CD14-positive monocyte (primary cell): ENCODE data around the gene PAGR1. TPM values are rescaled to one million over a fixed set of nuclear protein-coding genes. Genes with fewer than 3 reads are reported as not detected.
A peak's percentile ranks its signal among the peaks of the same experiment; 100 is the strongest.

Experiments used
- DNase-seq, 3 donors: peaks; one replicate each; pipeline ENCODE4 v3.0.0-alpha.2; 2011 to 2022
- H2AFZ ChIP-seq: 2 replicates; pipeline ENCODE4 v1.6.0; 2012; ENCODE audit warnings: mild to moderate bottlenecking, low read depth, low read length, inconsistent platforms; ENCODE audit not compliant: insufficient read depth, poor library complexity, severe bottlenecking
- H3K27ac ChIP-seq, 2 donors: 1 replicate in 1 of 2; 2 replicates in 1 of 2; pipeline ENCODE4 v1.5.1; 2012 to 2013; ENCODE audit warnings: low read length in 2 of 2, control low read depth in 1 of 2, inconsistent platforms in 1 of 2, low read depth in 1 of 2, mild to moderate bottlenecking in 1 of 2
- H3K27me3 ChIP-seq, 2 donors: one replicate each; pipeline versions ENCODE4 v1.6.0 to v1.6.1; 2011 to 2013; ENCODE audit warnings: low read length in 2 of 2; ENCODE audit not compliant: control insufficient read depth in 2 of 2, insufficient read depth in 2 of 2
- H3K36me3 ChIP-seq, 2 donors: replicated peaks in 1 of 2; 1 replicate in 1 of 2; 2 replicates in 1 of 2; pipeline versions ENCODE4 v1.5.1 to v1.6.1; 2012 to 2013; ENCODE audit warnings: low read length in 2 of 2, control low read depth in 1 of 2, inconsistent platforms in 1 of 2, mild to moderate bottlenecking in 1 of 2; ENCODE audit not compliant: insufficient read depth in 2 of 2, control insufficient read depth in 1 of 2
- H3K4me1 ChIP-seq, 2 donors: 1 replicate in 1 of 2; 2 replicates in 1 of 2; pipeline versions ENCODE4 v1.5.1 to v1.6.1; 2012 to 2013; ENCODE audit warnings: low read length in 2 of 2, control low read depth in 1 of 2, inconsistent platforms in 1 of 2, mild to moderate bottlenecking in 1 of 2, moderate library complexity in 1 of 2; ENCODE audit not compliant: insufficient read depth in 2 of 2, control insufficient read depth in 1 of 2
- H3K4me2 ChIP-seq: replicated peaks from 2 replicates; pipeline ENCODE3; 2012; ENCODE audit warnings: low read length, moderate library complexity, mild to moderate bottlenecking; ENCODE audit not compliant: poor library complexity, severe bottlenecking; ENCODE audit errors: extremely low read depth
- H3K4me3 ChIP-seq, 3 experiments: fragments of 200-600 bp in 1 of 3; sonication (generic) in 1 of 3; replicated peaks in 1 of 3; 1 replicate in 2 of 3; 2 replicates in 1 of 3; pipeline ENCODE4 v1.5.1; 2011 to 2013; ENCODE audit warnings: low read length in 3 of 3, mild to moderate bottlenecking in 3 of 3, control low read depth in 2 of 3, low read depth in 2 of 3, inconsistent platforms in 1 of 3, moderate library complexity in 1 of 3
- H3K79me2 ChIP-seq: 2 replicates; pipeline ENCODE4 v1.6.0; 2012; ENCODE audit warnings: mild to moderate bottlenecking, control low read depth, inconsistent platforms, low read length, moderate library complexity; ENCODE audit not compliant: insufficient read depth
- H3K9ac ChIP-seq: 2 replicates; pipeline ENCODE4 v1.6.0; 2017; ENCODE audit warnings: low read length, mild to moderate bottlenecking; ENCODE audit not compliant: insufficient read depth, poor library complexity, severe bottlenecking
- H3K9me3 ChIP-seq, 2 donors: replicated peaks in 1 of 2; 1 replicate in 1 of 2; 2 replicates in 1 of 2; pipeline versions ENCODE4 v1.5.1 to v1.6.1; 2012 to 2013; ENCODE audit warnings: low read length in 2 of 2, control low read depth in 1 of 2; ENCODE audit not compliant: control insufficient read depth in 1 of 2, insufficient read depth in 1 of 2
- H4K20me1 ChIP-seq: 2 replicates; pipeline ENCODE4 v1.6.0; 2012; ENCODE audit warnings: mild to moderate bottlenecking, low read length, control low read depth, moderate library complexity; ENCODE audit not compliant: insufficient read depth
- H3K27ac Mint-ChIP-seq, 7 donors: one replicate each; pipeline ENCODE4 v1.8.0; 2020; ENCODE audit warnings: mild to moderate bottlenecking in 7 of 7, mixed read lengths in 7 of 7, moderate library complexity in 6 of 7, inconsistent platforms in 2 of 7
- H3K27me3 Mint-ChIP-seq, 3 donors: one replicate each; pipeline ENCODE4 v1.8.0; 2021 to 2022; ENCODE audit warnings: low read depth in 3 of 3, mild to moderate bottlenecking in 3 of 3, mixed read lengths in 3 of 3, moderate library complexity in 3 of 3, inconsistent platforms in 1 of 3
- H3K36me3 Mint-ChIP-seq, 2 donors: one replicate each; pipeline ENCODE4 v1.8.0; 2020; ENCODE audit warnings: mixed read lengths in 2 of 2, inconsistent platforms in 1 of 2, mild to moderate bottlenecking in 1 of 2
- H3K4me1 Mint-ChIP-seq: one replicate; pipeline ENCODE4 v1.8.0; 2020; ENCODE audit warnings: mild to moderate bottlenecking, mixed read lengths
- H3K4me3 Mint-ChIP-seq, 2 donors: one replicate each; pipeline ENCODE4 v1.8.0; 2020; ENCODE audit warnings: mild to moderate bottlenecking in 2 of 2, mixed read lengths in 2 of 2, moderate library complexity in 1 of 2
- H3K9me3 Mint-ChIP-seq, 7 donors: one replicate each; pipeline ENCODE4 v1.8.0; 2020 to 2022; ENCODE audit warnings: mixed read lengths in 7 of 7, mild to moderate bottlenecking in 6 of 7, moderate library complexity in 6 of 7, inconsistent platforms in 2 of 7
- WGBS: methylation state at CpG from one replicate; pipeline ENCODE4 v1.1.5; 2013; ENCODE audit warnings: missing lambda C conversion rate; ENCODE audit not compliant: insufficient coverage; 5-methylcytosine and 5-hydroxymethylcytosine counted together
- intact Hi-C, 2 donors: fragments of 100-400 bp; cut with micrococcal nuclease; formaldehyde crosslinking; loops; one replicate each; pipeline versions ENCODE4 v1.15.0 to v1.15.1; 2023
- polyA plus RNA-seq, 3 donors: library from polyadenylated mRNA; depleted of rRNA in 1 of 3; unstranded in 2 of 3; stranded (reverse) in 1 of 3; fragments of 300-500 nt in 2 of 3; fragments of >200 nt in 1 of 3; fragmentation: Illumina TruSeq in 2 of 3; gene quantifications; 1 replicate in 2 of 3; 2 replicates in 1 of 3; pipeline ENCODE4 v1.2.3, GENCODE V29; 2012 to 2021
- TF ChIP-seq, protein P1 (sequence below): fragments of 200-600 bp; IDR thresholded peaks from one replicate; pipeline ENCODE4 v1.8.0; 2022; ENCODE audit warnings: antibody characterized with exemption, mild to moderate bottlenecking

The PAGR1 gene
- polyA plus RNA-seq, 3 donors: 12.6 to 43.4 (median 36.3) TPM

DNA sequence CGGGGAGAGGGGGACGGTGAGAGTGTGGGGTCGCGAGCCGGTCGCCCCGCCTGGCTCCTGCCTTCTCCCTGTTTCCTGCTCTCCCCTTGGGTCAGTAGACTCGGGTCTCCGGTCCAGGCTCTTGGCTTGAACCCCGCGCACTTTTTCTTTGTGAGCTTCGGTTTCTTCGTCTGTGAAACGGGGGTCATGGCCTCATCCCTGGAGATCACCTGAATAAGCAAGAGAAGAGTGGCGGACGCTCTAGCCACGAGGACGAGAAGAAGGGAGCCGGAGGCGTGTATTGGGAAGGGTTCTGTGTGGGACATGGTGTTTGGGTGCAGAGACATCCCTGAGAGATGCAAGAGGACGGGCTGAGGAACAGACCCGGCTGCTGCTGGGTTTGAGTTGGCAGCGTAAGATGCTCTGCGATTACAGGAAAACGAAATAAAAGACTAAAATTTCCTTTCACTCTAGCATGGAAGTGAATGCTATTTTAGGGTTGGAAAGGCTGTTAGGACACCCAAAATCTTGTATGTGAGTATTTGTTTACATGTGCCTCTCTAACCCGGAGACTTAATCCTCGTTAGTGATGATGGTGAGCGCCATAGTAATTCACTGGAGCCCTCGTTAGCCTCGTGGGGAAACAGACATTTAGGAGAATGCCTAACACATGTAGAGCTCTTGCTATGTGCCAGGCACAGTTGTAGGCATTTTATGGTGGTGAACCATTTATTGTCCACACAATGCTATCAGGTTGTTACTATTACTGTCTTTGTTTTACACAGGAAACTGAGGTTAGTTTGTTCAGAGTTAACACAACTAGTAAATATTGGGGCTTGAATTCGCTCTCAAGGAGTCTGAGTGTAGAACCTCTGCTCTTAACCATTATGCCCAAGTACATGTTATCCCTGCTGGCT lies 24.8 kb upstream of the PAGR1 start:
- no peak for DNase-seq
- under 1% methylated on average over 25 of the region's 31 CpGs for WGBS
- Histone ChIP-seq H3K27ac (peak overlapping the region; percentile 14 to 74), H2AFZ (peak overlapping the region; percentile 97), H3K9me3 (no peaks in the 10 kb centered on the region), H3K79me2 (peaks cover 57% of the 10 kb centered on the region), H3K9ac (peak overlapping the region; percentile 78), H4K20me1 (no peaks in the 10 kb centered on the region), H3K27me3 (no peaks in the 10 kb centered on the region), H3K4me2 (peak overlapping the region; percentile 91), H3K4me1 (peaks cover 25 to 33% of the 10 kb centered on the region in 2 donors), H3K4me3 (peak overlapping the region; percentile 67 to 97 (median 97)), H3K36me3 (no peaks in the 10 kb centered on the region)
- H3K36me3 Mint-ChIP-seq: peaks cover 0 to 10% of the 10 kb centered on the region in 2 donors
- TF ChIP-seq, protein P1, sequence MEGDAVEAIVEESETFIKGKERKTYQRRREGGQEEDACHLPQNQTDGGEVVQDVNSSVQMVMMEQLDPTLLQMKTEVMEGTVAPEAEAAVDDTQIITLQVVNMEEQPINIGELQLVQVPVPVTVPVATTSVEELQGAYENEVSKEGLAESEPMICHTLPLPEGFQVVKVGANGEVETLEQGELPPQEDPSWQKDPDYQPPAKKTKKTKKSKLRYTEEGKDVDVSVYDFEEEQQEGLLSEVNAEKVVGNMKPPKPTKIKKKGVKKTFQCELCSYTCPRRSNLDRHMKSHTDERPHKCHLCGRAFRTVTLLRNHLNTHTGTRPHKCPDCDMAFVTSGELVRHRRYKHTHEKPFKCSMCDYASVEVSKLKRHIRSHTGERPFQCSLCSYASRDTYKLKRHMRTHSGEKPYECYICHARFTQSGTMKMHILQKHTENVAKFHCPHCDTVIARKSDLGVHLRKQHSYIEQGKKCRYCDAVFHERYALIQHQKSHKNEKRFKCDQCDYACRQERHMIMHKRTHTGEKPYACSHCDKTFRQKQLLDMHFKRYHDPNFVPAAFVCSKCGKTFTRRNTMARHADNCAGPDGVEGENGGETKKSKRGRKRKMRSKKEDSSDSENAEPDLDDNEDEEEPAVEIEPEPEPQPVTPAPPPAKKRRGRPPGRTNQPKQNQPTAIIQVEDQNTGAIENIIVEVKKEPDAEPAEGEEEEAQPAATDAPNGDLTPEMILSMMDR: no peak
- H3K4me1 Mint-ChIP-seq: peaks cover 41% of the 10 kb centered on the region
- intact Hi-C loops: loop anchor here in 1 of 2 donors (2.0 kb wide), 2 partner anchors 14 to 44 kb away; no protein-coding TSS in a partner anchor
- H3K27ac Mint-ChIP-seq: peak overlapping the region; percentile 68 to 95 (median 93)
- H3K9me3 Mint-ChIP-seq: peaks cover 0 to 2% (median 0%) of the 10 kb centered on the region in 7 donors
- H3K27me3 Mint-ChIP-seq: peaks cover 0 to 1% (median 0%) of the 10 kb centered on the region in 3 donors
- peak overlapping the region; percentile 97 to 98 for H3K4me3 Mint-ChIP-seq
